Esophagus muscularis mucosa (tissue), 4 donors: Measurements from ENCODE around the gene ZNF532. TPM values are rescaled to one million over a fixed set of nuclear protein-coding genes. Genes with fewer than 3 reads are reported as not detected.
A peak's percentile ranks its signal among the peaks of the same experiment; 100 is the strongest.

ENCODE experiments used
- DNase-seq: peaks from one replicate; pipeline ENCODE4 v3.0.0-alpha.2; 2017; ENCODE audit errors: extremely low spot score
- H3K27ac ChIP-seq, 4 donors: fragments of 200-600 bp; sonication (generic); replicated peaks in 1 of 4; 1 replicate in 3 of 4; 2 replicates in 1 of 4; pipeline ENCODE4 v1.5.1; 2016 to 2019; ENCODE audit warnings: mild to moderate bottlenecking in 1 of 4
- H3K27me3 ChIP-seq, 4 donors: fragments of 200-600 bp; sonication (generic); one replicate each; pipeline versions ENCODE4 v1.5.1 to v1.6.0; 2016 to 2019
- H3K36me3 ChIP-seq, 4 donors: fragments of 200-600 bp; sonication (generic); one replicate each; pipeline ENCODE4 v1.5.1; 2016 to 2019
- H3K4me1 ChIP-seq, 4 donors: fragments of 200-600 bp; sonication (generic); one replicate each; pipeline ENCODE4 v1.5.1; 2016 to 2019
- H3K4me3 ChIP-seq, 4 donors: fragments of 200-600 bp; sonication (generic); 1 replicate in 2 of 4; 2 replicates in 2 of 4; pipeline ENCODE4 v1.5.1; 2016 to 2019; ENCODE audit warnings: mild to moderate bottlenecking in 4 of 4, moderate library complexity in 1 of 4
- H3K9me3 ChIP-seq, 4 donors: fragments of 200-600 bp; sonication (generic); 1 replicate in 3 of 4; 2 replicates in 1 of 4; pipeline ENCODE4 v1.5.1; 2016 to 2019
- EP300 ChIP-seq: sonication (generic); formaldehyde crosslinking; IDR thresholded peaks from one replicate; pipeline ENCODE4 v1.6.1; 2017; ENCODE audit warnings: antibody characterized with exemption
- POLR2A ChIP-seq: fragments of 450-650 bp; IDR thresholded peaks from one replicate; pipeline ENCODE4 v1.6.1; 2017; ENCODE audit warnings: antibody characterized with exemption, moderate library complexity, mild to moderate bottlenecking, low read depth
- POLR2AphosphoS5 ChIP-seq, 2 donors: sonication (generic); formaldehyde crosslinking; IDR thresholded peaks; one replicate each; pipeline ENCODE4 v1.6.1; 2017; ENCODE audit warnings: antibody characterized with exemption in 2 of 2
- WGBS: methylation state at CpG from one replicate; pipeline ENCODE4 v1.1.5; 2018; 5-methylcytosine and 5-hydroxymethylcytosine counted together
- intact Hi-C: fragments of 100-400 bp; cut with DNase I; formaldehyde crosslinking; loops from one replicate; pipeline ENCODE4 v1.15.1; 2023
- total RNA-seq, 4 donors: library from RNA; depleted of rRNA; stranded (reverse); fragments of >200 nt; gene quantifications; one replicate each; pipeline versions ENCODE4 v1.1.0 to v1.2.1, GENCODE V29; 2016
- TF ChIP-seq, protein P1 (sequence below), 3 experiments: fragments of 200-600 bp in 2 of 3; fragments of 450-650 bp in 1 of 3; sonication (generic) in 2 of 3; IDR thresholded peaks; one replicate each; pipeline ENCODE4 v1.5.1; 2017 to 2019; ENCODE audit warnings: antibody characterized with exemption in 3 of 3, mild to moderate bottlenecking in 2 of 3, moderate library complexity in 1 of 3

ZNF532 gene
- total RNA-seq, 4 donors from 2014 or later: 62.3 to 121 (median 64.7) TPM

DNA sequence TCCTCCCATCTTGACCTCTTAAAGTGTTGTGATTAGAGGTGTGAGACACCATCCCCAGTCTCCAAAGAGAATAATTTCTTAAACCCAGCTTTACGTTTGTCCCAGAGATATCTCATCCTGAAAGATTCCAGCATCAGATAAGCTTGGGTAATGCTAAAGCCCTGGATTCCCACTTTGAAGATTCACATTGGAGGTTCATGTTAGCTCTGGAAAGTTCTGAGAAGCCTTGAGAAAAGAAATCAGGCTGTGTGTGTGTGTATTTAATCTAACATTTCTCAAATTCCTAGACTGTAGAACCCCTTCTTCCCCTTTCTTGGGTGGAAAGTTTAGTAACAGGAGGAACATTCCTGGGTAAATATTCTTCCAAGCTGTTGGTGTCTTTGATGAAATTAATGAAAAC lies 18.0 kb downstream of the ZNF532 start:
- Histone ChIP-seq H3K4me1 (peaks cover 7 to 53% (median 31%) of the 10 kb centered on the region in 4 donors), H3K4me3 (no peak overlapping the region), H3K27me3 (no peaks in the 10 kb centered on the region), H3K9me3 (no peaks in the 10 kb centered on the region), H3K36me3 (peaks cover 7 to 49% (median 20%) of the 10 kb centered on the region in 4 donors), H3K27ac (no peak overlapping the region)
- DNase-seq: no peak
- intact Hi-C loops: no loop called here
- TF ChIP-seq, protein P1, sequence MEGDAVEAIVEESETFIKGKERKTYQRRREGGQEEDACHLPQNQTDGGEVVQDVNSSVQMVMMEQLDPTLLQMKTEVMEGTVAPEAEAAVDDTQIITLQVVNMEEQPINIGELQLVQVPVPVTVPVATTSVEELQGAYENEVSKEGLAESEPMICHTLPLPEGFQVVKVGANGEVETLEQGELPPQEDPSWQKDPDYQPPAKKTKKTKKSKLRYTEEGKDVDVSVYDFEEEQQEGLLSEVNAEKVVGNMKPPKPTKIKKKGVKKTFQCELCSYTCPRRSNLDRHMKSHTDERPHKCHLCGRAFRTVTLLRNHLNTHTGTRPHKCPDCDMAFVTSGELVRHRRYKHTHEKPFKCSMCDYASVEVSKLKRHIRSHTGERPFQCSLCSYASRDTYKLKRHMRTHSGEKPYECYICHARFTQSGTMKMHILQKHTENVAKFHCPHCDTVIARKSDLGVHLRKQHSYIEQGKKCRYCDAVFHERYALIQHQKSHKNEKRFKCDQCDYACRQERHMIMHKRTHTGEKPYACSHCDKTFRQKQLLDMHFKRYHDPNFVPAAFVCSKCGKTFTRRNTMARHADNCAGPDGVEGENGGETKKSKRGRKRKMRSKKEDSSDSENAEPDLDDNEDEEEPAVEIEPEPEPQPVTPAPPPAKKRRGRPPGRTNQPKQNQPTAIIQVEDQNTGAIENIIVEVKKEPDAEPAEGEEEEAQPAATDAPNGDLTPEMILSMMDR (IDR thresholded peaks at IDR 0.05): no peak
- TF ChIP-seq POLR2AphosphoS5 (IDR thresholded peaks at IDR 0.05) (no peak), EP300 (no peak), POLR2A (no peak)
- 56% methylated on average over 1 of the region's 1 CpG for WGBS

DNA sequence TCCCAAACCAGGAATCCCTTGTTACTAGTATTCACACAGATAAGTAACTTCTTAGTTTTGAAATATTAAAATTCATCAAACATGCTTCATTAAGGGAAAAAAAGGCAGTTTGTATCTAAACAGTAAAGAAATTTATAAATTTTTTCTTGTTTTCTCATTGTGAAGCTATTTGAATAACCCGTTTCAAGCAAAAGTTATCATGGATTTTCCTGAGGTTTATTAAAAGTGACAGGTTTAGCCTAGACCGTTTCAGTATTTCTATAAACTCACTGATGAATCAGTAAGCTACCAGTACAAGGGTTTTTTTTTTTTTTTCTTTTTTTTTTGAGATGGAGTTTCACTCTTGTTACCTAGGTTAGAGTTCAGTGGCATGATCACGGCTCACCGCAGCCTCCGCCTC lies 20.0 kb downstream of the ZNF532 start:
- Histone ChIP-seq H3K4me3 (no peak overlapping the region), H3K27ac (no peak overlapping the region), H3K36me3 (peaks cover 5 to 37% (median 11%) of the 10 kb centered on the region in 4 donors), H3K4me1 (peaks cover 15 to 51% (median 33%) of the 10 kb centered on the region in 4 donors), H3K9me3 (no peaks in the 10 kb centered on the region), H3K27me3 (no peaks in the 10 kb centered on the region)
- intact Hi-C loops: no loop called here
- WGBS: 91% methylated on average over 5 of the region's 5 CpGs
- no peak for DNase-seq
- no peak for TF ChIP-seq EP300
- TF ChIP-seq POLR2AphosphoS5 (IDR thresholded peaks at IDR 0.05): no peak
- no peak for TF ChIP-seq POLR2A
- TF ChIP-seq, protein P1 (IDR thresholded peaks at IDR 0.05): no peak

DNA sequence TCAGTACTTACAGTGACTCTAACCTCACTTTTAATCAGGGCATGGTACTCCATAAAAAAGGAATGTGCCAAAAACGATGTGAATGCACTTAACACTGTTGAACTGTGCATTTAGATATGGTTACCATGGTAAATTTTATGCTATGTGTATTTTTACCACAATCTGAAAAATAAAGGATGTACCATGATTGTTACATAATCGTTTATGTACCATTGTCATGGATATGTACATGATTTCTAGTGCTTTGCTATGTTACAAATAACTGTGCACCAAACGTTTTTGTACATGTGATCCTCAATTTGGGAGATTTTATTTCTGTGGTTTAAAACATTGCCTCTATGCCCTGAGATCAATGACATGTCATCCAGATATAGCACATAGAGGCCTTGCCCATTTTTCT lies 21.8 kb downstream of the ZNF532 start:
- peaks cover 7 to 38% (median 10%) of the 10 kb centered on the region in 4 donors for H3K36me3 ChIP-seq
- peak overlapping the region in 3 of 4 donors; percentile 43 to 61 (median 53) for H3K27ac ChIP-seq
- H3K9me3 ChIP-seq: no peaks in the 10 kb centered on the region
- H3K27me3 ChIP-seq: no peaks in the 10 kb centered on the region
- WGBS: 62% methylated on average over 3 of the region's 3 CpGs
- no peak for DNase-seq
- H3K4me1 ChIP-seq: peaks cover 15 to 44% (median 31%) of the 10 kb centered on the region in 4 donors
- no peak for TF ChIP-seq EP300
- no peak for TF ChIP-seq POLR2AphosphoS5 (IDR thresholded peaks at IDR 0.05)
- no peak for TF ChIP-seq POLR2A
- TF ChIP-seq, protein P1 (IDR thresholded peaks at IDR 0.05): no peak
- intact Hi-C loops: no loop called here
- H3K4me3 ChIP-seq: no peak overlapping the region

DNA sequence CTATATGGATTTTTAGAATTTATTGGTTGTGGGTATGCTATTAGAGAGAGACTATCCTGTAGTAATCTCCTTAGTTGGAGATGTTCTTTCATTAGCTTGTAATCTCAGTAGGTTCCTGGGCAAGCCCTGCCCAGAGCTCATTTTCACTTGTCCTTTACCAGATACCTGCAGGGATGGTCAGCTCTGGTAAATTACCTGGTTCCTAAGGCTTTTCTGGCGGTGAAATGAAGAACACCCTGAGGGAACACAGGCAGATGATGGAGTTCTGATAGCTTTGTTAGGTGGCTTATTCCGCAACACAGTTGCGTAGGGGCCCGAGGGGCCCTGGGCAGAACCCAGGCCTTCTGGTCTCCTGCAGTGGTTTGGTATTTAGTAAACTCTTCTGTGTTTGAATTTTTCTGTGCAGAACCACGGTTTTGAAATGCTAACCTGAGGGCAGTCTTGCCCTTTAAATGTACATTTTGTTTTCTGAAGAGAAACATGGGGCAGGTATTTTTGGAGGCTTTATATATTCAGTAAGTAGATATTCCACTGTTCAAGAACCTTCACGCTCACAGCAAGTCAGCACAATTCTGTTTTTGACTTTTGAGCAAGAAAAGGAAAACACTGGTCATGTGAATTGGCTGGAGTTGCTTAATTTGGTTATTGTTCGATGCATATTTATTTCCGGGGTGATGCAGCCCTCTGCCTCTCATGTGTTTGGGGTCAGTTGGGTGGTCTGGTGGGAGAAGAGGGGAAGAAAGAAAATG lies 22.4 kb downstream of the ZNF532 start:
- WGBS: 63% methylated on average over 8 of the region's 8 CpGs
- Histone ChIP-seq H3K9me3 (no peaks in the 10 kb centered on the region), H3K27ac (peak overlapping the region; percentile 43 to 61 (median 49)), H3K4me3 (peak overlapping the region in 2 of 4 donors; percentile 8 to 16), H3K27me3 (no peaks in the 10 kb centered on the region), H3K36me3 (peaks cover 7 to 38% (median 9%) of the 10 kb centered on the region in 4 donors), H3K4me1 (peaks cover 16 to 44% (median 33%) of the 10 kb centered on the region in 4 donors)
- DNase-seq: no peak
- TF ChIP-seq POLR2A (no peak), POLR2AphosphoS5 (IDR thresholded peaks at IDR 0.05) (no peak), EP300 (no peak)
- TF ChIP-seq, protein P1 (IDR thresholded peaks at IDR 0.05): no peak
- intact Hi-C loops: no loop called here
